ENCODE results near the gene EFCAB5. TPM values are rescaled to one million over a fixed set of nuclear protein-coding genes. Genes with fewer than 3 reads are reported as not detected.
"Not testable (repeated sequence)": the region's sequence is repeated elsewhere in the genome, so short reads cannot be mapped to it uniquely, and the experiment has no call there.

Gene EFCAB5
- polyA plus RNA-seq, 4 donors: 0.10 to 2.7 TPM; not detected in 2

- Histone ChIP-seq H3K27me3 (ENCODE audit: control insufficient read depth in 3 of 3, insufficient read depth in 3 of 3, low read length in 3 of 3) (no peaks in the 10 kb centered on the region), H3K4me1 (ENCODE audit: control insufficient read depth in 3 of 3, insufficient read depth in 2 of 3, low read depth in 1 of 3, low read length in 2 of 3) (no peaks in the 10 kb centered on the region), H3K27ac (ENCODE audit: low read depth in 1 of 3, low read length in 2 of 3) (no peak overlapping the region), H3K9me3 (ENCODE audit: control insufficient read depth in 2 of 2, insufficient read depth in 1 of 2, low read depth in 1 of 2, low read length in 1 of 2) (no peaks in the 10 kb centered on the region), H3K4me3 (ENCODE audit: low read depth in 1 of 3, low read length in 3 of 3) (no peak overlapping the region), H3K36me3 (ENCODE audit: control insufficient read depth in 3 of 3, insufficient read depth in 2 of 3, low read depth in 1 of 3, low read length in 3 of 3) (no peaks in the 10 kb centered on the region)
- no peak for FAIRE-seq
- 79 to 84% (median 83%) methylated on average over 2 of the region's 2 CpGs for whole genome bisulfite sequencing, 3 donors
- DNase-seq: no peak
These were observed 93.9 kb downstream of the EFCAB5 start for GRCh38 chr17:30035369-30035768.

GRCh38 chr17:30040719-30041518 is 99.5 kb downstream of the EFCAB5 start:
- not testable (repeated sequence) for FAIRE-seq; H3K27me3 ChIP-seq (ENCODE audit: control insufficient read depth in 3 of 3, insufficient read depth in 3 of 3, low read length in 3 of 3); H3K27ac ChIP-seq (ENCODE audit: low read depth in 1 of 3, low read length in 2 of 3); H3K4me3 ChIP-seq (ENCODE audit: low read depth in 1 of 3, low read length in 3 of 3); H3K9me3 ChIP-seq (ENCODE audit: control insufficient read depth in 2 of 2, insufficient read depth in 1 of 2, low read depth in 1 of 2, low read length in 1 of 2); H3K36me3 ChIP-seq (ENCODE audit: control insufficient read depth in 3 of 3, insufficient read depth in 2 of 3, low read depth in 1 of 3, low read length in 3 of 3); DNase-seq; H3K4me1 ChIP-seq (ENCODE audit: control insufficient read depth in 3 of 3, insufficient read depth in 2 of 3, low read depth in 1 of 3, low read length in 2 of 3)
- WGBS, 3 donors: 75 to 88% (median 83%) methylated on average over 5 of the region's 5 CpGs

- no peaks in the 10 kb centered on the region for H3K27me3 ChIP-seq (ENCODE audit: control insufficient read depth in 3 of 3, insufficient read depth in 3 of 3, low read length in 3 of 3)
- peaks cover 0 to 3% of the 10 kb centered on the region in 2 donors for H3K9me3 ChIP-seq (ENCODE audit: control insufficient read depth in 2 of 2, insufficient read depth in 1 of 2, low read depth in 1 of 2, low read length in 1 of 2)
- DNase-seq (no peak), FAIRE-seq (no peak)
- no peaks in the 10 kb centered on the region for H3K36me3 ChIP-seq (ENCODE audit: control insufficient read depth in 3 of 3, insufficient read depth in 2 of 3, low read depth in 1 of 3, low read length in 3 of 3)
- no peak overlapping the region for H3K4me3 ChIP-seq (ENCODE audit: low read depth in 1 of 3, low read length in 3 of 3)
- H3K27ac ChIP-seq (ENCODE audit: low read depth in 1 of 3, low read length in 2 of 3): no peak overlapping the region
- H3K4me1 ChIP-seq (ENCODE audit: control insufficient read depth in 3 of 3, insufficient read depth in 2 of 3, low read depth in 1 of 3, low read length in 2 of 3): no peaks in the 10 kb centered on the region
These were observed 100.1 kb downstream of the EFCAB5 start for GRCh38 chr17:30041551-30041950.

- no peak for DNase-seq
- Histone ChIP-seq H3K4me3 (ENCODE audit: low read depth in 1 of 3, low read length in 3 of 3) (no peak overlapping the region), H3K27me3 (ENCODE audit: control insufficient read depth in 3 of 3, insufficient read depth in 3 of 3, low read length in 3 of 3) (peaks cover 0 to 5% (median 0%) of the 10 kb centered on the region in 3 donors), H3K4me1 (ENCODE audit: control insufficient read depth in 3 of 3, insufficient read depth in 2 of 3, low read depth in 1 of 3, low read length in 2 of 3) (no peaks in the 10 kb centered on the region), H3K27ac (ENCODE audit: low read depth in 1 of 3, low read length in 2 of 3) (no peak overlapping the region), H3K36me3 (ENCODE audit: control insufficient read depth in 3 of 3, insufficient read depth in 2 of 3, low read depth in 1 of 3, low read length in 3 of 3) (no peaks in the 10 kb centered on the region), H3K9me3 (ENCODE audit: control insufficient read depth in 2 of 2, insufficient read depth in 1 of 2, low read depth in 1 of 2, low read length in 1 of 2) (peaks cover 0 to 21% of the 10 kb centered on the region in 2 donors)
- FAIRE-seq: no peak
- 65 to 79% (median 67%) methylated on average over 4 of the region's 4 CpGs for WGBS, 3 donors
These were observed 120.9 kb downstream of the EFCAB5 start for GRCh38 chr17:30062372-30062771.

GRCh38 chr17:30064738-30065137 is 123.3 kb downstream of the EFCAB5 start:
- Histone ChIP-seq H3K36me3 (ENCODE audit: control insufficient read depth in 3 of 3, insufficient read depth in 2 of 3, low read depth in 1 of 3, low read length in 3 of 3) (no peaks in the 10 kb centered on the region), H3K27ac (ENCODE audit: low read depth in 1 of 3, low read length in 2 of 3) (no peak overlapping the region), H3K27me3 (ENCODE audit: control insufficient read depth in 3 of 3, insufficient read depth in 3 of 3, low read length in 3 of 3) (peaks cover 0 to 5% (median 0%) of the 10 kb centered on the region in 3 donors), H3K4me1 (ENCODE audit: control insufficient read depth in 3 of 3, insufficient read depth in 2 of 3, low read depth in 1 of 3, low read length in 2 of 3) (no peaks in the 10 kb centered on the region), H3K4me3 (ENCODE audit: low read depth in 1 of 3, low read length in 3 of 3) (no peak overlapping the region), H3K9me3 (ENCODE audit: control insufficient read depth in 2 of 2, insufficient read depth in 1 of 2, low read depth in 1 of 2, low read length in 1 of 2) (peaks cover 0 to 23% of the 10 kb centered on the region in 2 donors)
- FAIRE-seq: no peak
- WGBS, 3 donors: 61 to 82% (median 74%) methylated on average over 1 of the region's 1 CpG
- no peak for DNase-seq

- Histone ChIP-seq H3K27me3 (ENCODE audit: control insufficient read depth in 3 of 3, insufficient read depth in 3 of 3, low read length in 3 of 3) (peaks cover 0 to 3% (median 0%) of the 10 kb centered on the region in 3 donors), H3K4me1 (ENCODE audit: control insufficient read depth in 3 of 3, insufficient read depth in 2 of 3, low read depth in 1 of 3, low read length in 2 of 3) (no peaks in the 10 kb centered on the region), H3K27ac (ENCODE audit: low read depth in 1 of 3, low read length in 2 of 3) (no peak overlapping the region), H3K36me3 (ENCODE audit: control insufficient read depth in 3 of 3, insufficient read depth in 2 of 3, low read depth in 1 of 3, low read length in 3 of 3) (no peaks in the 10 kb centered on the region), H3K9me3 (ENCODE audit: control insufficient read depth in 2 of 2, insufficient read depth in 1 of 2, low read depth in 1 of 2, low read length in 1 of 2) (peaks cover 0 to 10% of the 10 kb centered on the region in 2 donors), H3K4me3 (ENCODE audit: low read depth in 1 of 3, low read length in 3 of 3) (no peak overlapping the region)
- DNase-seq: no peak
- no peak for FAIRE-seq
- WGBS, 3 donors: 95 to 98% (median 96%) methylated on average over 16 of the region's 16 CpGs
These were observed 127.0 kb downstream of the EFCAB5 start for GRCh38 chr17:30068465-30068864.

GRCh38 chr17:30074254-30074653 is 132.8 kb downstream of the EFCAB5 start:
- WGBS, 3 donors: 83 to 92% (median 88%) methylated on average over 2 of the region's 2 CpGs
- no peak overlapping the region for H3K27ac ChIP-seq (ENCODE audit: low read depth in 1 of 3, low read length in 2 of 3)
- FAIRE-seq: no peak
- no peaks in the 10 kb centered on the region for H3K4me1 ChIP-seq (ENCODE audit: control insufficient read depth in 3 of 3, insufficient read depth in 2 of 3, low read depth in 1 of 3, low read length in 2 of 3)
- H3K27me3 ChIP-seq (ENCODE audit: control insufficient read depth in 3 of 3, insufficient read depth in 3 of 3, low read length in 3 of 3): no peaks in the 10 kb centered on the region
- H3K36me3 ChIP-seq (ENCODE audit: control insufficient read depth in 3 of 3, insufficient read depth in 2 of 3, low read depth in 1 of 3, low read length in 3 of 3): no peaks in the 10 kb centered on the region
- H3K4me3 ChIP-seq (ENCODE audit: low read depth in 1 of 3, low read length in 3 of 3): no peak overlapping the region
- no peak for DNase-seq
- no peaks in the 10 kb centered on the region for H3K9me3 ChIP-seq (ENCODE audit: control insufficient read depth in 2 of 2, insufficient read depth in 1 of 2, low read depth in 1 of 2, low read length in 1 of 2)

- FAIRE-seq: no peak
- H3K27me3 ChIP-seq (ENCODE audit: control insufficient read depth in 3 of 3, insufficient read depth in 3 of 3, low read length in 3 of 3): no peaks in the 10 kb centered on the region
- H3K4me3 ChIP-seq (ENCODE audit: low read depth in 1 of 3, low read length in 3 of 3): no peak overlapping the region
- no peak for DNase-seq
- H3K27ac ChIP-seq (ENCODE audit: low read depth in 1 of 3, low read length in 2 of 3): no peak overlapping the region
- no peaks in the 10 kb centered on the region for H3K4me1 ChIP-seq (ENCODE audit: control insufficient read depth in 3 of 3, insufficient read depth in 2 of 3, low read depth in 1 of 3, low read length in 2 of 3)
- no peaks in the 10 kb centered on the region for H3K36me3 ChIP-seq (ENCODE audit: control insufficient read depth in 3 of 3, insufficient read depth in 2 of 3, low read depth in 1 of 3, low read length in 3 of 3)
- WGBS, 3 donors: 81 to 88% (median 82%) methylated on average over 2 of the region's 2 CpGs
- no peaks in the 10 kb centered on the region for H3K9me3 ChIP-seq (ENCODE audit: control insufficient read depth in 2 of 2, insufficient read depth in 1 of 2, low read depth in 1 of 2, low read length in 1 of 2)
These were observed 133.3 kb downstream of the EFCAB5 start for GRCh38 chr17:30074730-30075129.

GRCh38 chr17:30082773-30083172 is 141.3 kb downstream of the EFCAB5 start:
- no peak for FAIRE-seq
- WGBS, 3 donors: 93 to 95% (median 94%) methylated on average over 5 of the region's 5 CpGs
- no peaks in the 10 kb centered on the region for H3K27me3 ChIP-seq (ENCODE audit: control insufficient read depth in 3 of 3, insufficient read depth in 3 of 3, low read length in 3 of 3)
- H3K27ac ChIP-seq (ENCODE audit: low read depth in 1 of 3, low read length in 2 of 3): no peak overlapping the region
- H3K4me1 ChIP-seq (ENCODE audit: control insufficient read depth in 3 of 3, insufficient read depth in 2 of 3, low read depth in 1 of 3, low read length in 2 of 3): no peaks in the 10 kb centered on the region
- H3K9me3 ChIP-seq (ENCODE audit: control insufficient read depth in 2 of 2, insufficient read depth in 1 of 2, low read depth in 1 of 2, low read length in 1 of 2): no peaks in the 10 kb centered on the region
- H3K36me3 ChIP-seq (ENCODE audit: control insufficient read depth in 3 of 3, insufficient read depth in 2 of 3, low read depth in 1 of 3, low read length in 3 of 3): no peaks in the 10 kb centered on the region
- DNase-seq: no peak
- no peak overlapping the region for H3K4me3 ChIP-seq (ENCODE audit: low read depth in 1 of 3, low read length in 3 of 3)
